Muscle of back (tissue), 11 donors: ENCODE measurements around the gene PI3. TPM values are rescaled to one million over a fixed set of nuclear protein-coding genes. Genes with fewer than 3 reads are reported as not detected.

ENCODE experiments used
- DNase-seq, 3 donors: peaks; one replicate each; pipeline versions ENCODE4 v3.0.0 to v3.0.0-alpha.2; 2013
- polyA plus RNA-seq, 10 donors: library from polyadenylated mRNA; unstranded; fragments of 120-200 nt; gene quantifications; one replicate each; pipeline ENCODE4 v1.2.1, GENCODE V29; 2013; ENCODE audit not compliant: insufficient read length in 10 of 10

The PI3 gene
- polyA plus RNA-seq, 10 donors: not detected

- no peak for DNase-seq
These were observed 8.4 kb downstream of the PI3 start for GRCh38 chr20:45183084-45183483.

GRCh38 chr20:45187693-45188092 is 13.0 kb downstream of the PI3 start:
- DNase-seq: no peak

- no peak for DNase-seq
These were observed 14.4 kb downstream of the PI3 start for GRCh38 chr20:45189067-45189609.

DNA sequence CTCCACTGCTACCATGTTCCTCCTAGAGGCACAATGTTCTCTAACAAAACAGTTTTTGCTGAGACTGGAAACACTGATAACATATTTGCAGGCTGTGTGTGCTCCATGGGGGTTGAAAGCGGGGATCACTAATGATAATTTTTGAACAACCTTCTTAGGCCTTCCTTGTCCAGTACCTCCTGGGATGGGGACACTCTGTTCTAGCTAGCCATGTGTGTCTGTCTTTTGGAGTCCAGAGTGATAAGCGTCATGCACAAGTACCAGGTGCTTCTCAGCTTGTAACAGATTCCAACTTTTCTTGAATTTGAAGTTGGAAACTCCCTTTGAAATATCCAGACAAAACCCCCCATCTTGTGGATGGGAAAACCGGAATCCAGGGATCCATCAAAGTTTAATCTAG is 15.2 kb downstream of the PI3 start:
- no peak for DNase-seq

DNA sequence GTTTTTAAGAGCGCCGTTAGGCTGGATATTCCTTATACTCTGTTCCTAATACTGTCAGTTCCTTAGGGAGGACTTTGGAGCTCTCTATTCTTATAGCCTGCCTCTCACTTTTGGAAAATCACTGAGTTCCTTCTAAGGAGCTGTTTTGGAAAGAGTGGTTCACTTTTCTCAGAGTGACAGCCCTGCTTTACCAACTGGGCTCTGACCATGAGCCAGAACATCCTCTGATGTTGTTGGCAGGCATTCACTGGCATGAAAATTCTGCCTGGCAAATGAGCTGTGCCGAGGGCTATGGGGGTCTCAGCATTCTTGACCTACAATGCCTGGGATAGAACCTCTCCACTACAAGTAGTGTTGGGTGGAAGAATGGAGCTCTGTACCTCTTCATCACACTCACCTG is 17.2 kb downstream of the PI3 start:
- DNase-seq: no peak

GRCh38 chr20:45193331-45193730 is 18.6 kb downstream of the PI3 start:
- DNase-seq: no peak

- no peak for DNase-seq
These were observed 32.0 kb downstream of the PI3 start, which contains the start of gene SEMG1 for GRCh38 chr20:45206725-45207124. Gene SEMG1 (plus strand): TSS chr20:45207033. CDS start chr20:45207054, 21 bp downstream.

DNA sequence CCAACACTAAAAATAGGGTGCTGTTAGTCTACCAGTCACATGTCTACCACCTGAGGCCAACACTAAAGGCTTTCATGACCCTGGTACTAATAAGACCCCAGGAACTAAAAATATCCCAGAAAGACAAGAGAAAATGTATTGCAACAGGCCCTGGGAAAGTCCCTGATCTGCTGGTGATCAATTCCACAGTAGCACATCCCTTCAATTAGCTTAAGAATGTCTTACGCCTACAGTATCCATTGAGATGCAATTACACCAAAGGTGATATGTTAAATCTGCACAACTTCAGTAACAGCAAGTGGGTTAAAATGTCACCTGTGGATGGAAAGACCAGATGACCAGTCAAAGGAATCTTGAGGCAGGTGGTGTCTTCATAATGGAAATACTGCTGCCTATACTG is 35.2 kb downstream of the PI3 start:
- DNase-seq: no peak

GRCh38 chr20:45211569-45212474 is 37.1 kb downstream of the PI3 start:
- DNase-seq: no peak

GRCh38 chr20:45212836-45213235 is 38.1 kb downstream of the PI3 start:
- DNase-seq: no peak

DNA sequence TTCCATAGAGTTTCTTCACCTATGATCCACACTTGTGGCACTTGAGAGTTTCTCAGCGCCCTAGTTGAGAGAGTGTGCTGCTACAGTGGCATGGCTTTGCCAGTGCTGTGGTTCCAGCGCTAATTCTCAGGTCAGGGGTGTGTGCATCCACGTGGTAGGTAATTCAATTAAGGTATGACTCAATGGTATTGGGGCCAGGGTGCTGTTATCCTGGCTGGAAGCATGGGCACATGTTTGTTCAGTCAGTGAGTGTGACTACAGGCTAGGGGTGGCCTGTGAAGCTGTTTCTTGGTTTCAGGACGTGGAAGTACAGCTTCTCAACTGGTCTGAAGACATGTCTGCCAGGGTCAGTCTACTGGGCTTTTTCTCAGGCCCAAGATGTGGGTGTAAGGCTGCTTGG is 43.4 kb downstream of the PI3 start:
- no peak for DNase-seq

DNA sequence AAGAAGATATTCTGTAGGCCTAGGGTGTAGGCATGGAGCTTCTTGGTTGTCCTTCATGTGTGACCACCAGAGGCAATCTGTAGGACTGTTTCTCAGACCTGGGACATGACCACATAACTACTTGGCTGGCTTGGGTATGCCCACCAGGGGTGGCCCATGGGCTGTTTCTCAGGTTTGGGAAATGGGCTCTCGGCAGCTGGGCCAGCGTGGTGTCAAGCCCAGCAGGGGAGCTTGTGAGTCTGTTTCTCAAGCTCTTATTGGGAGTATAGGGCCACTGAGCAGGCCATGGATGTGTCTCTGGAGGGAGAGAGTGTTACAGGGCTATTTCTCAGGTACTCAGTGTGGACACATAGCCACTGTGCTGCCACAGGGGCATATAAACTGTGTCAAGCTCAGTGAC is 43.9 kb downstream of the PI3 start:
- no peak for DNase-seq

DNA sequence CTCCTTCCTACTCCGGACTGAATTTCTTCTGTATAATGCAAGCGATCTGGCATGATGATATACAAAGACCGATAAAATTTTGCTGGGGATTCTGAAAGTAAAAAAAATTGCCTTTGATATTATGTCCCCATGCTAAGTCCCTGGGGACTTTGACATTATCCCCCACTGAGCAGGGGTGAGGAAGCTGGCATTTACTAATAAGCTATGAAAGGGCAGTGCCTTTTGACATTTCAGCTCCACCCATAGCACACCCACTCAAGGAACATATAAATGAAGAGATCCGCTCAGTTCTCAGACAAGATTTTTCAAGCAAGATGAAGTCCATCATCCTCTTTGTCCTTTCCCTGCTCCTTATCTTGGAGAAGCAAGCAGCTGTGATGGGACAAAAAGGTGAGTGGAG is 46.4 kb downstream of the PI3 start, which contains the start of gene SEMG2:
Gene SEMG2, plus strand, starts transcription at position 298 of the 400 bp plus-strand sequence. Its CDS starts 17 bp downstream, at position 315.
- no peak for DNase-seq

GRCh38 chr20:45223136-45223535 is 48.4 kb downstream of the PI3 start:
- no peak for DNase-seq

Other genes with a start within 250 kb of the PI3 start
- gene TOMM34, start 214.5 kb upstream of the PI3 start, polyA plus RNA-seq: 10 to 100 TPM; 12.2 to 18.8 (median 13.6) TPM
- 10 to 100 TPM in 7 of 10 donors, 1 to 10 TPM in 3; 7.6 to 13.4 (median 11.5) TPM for gene STK4, start 208.4 kb upstream of the PI3 start, polyA plus RNA-seq
- under 1 TPM in 9 of 10 donors, not detected in 1; 0.03 to 0.18 (median 0.07) TPM for gene KCNS1, start 73.8 kb upstream of the PI3 start, polyA plus RNA-seq
- gene WFDC5, start 59.7 kb upstream of the PI3 start, polyA plus RNA-seq: under 1 TPM in 2 of 10 donors, not detected in 8; 0.62 to 0.69 TPM
- gene WFDC12, start 50.4 kb upstream of the PI3 start, polyA plus RNA-seq: not detected
- under 1 TPM in 1 of 10 donors, not detected in 9; 0.07 TPM for gene SEMG1, start 32.1 kb downstream of the PI3 start, polyA plus RNA-seq
- not detected for gene SEMG2, start 46.5 kb downstream of the PI3 start, polyA plus RNA-seq
- gene SLPI, start 79.7 kb downstream of the PI3 start, polyA plus RNA-seq: under 1 TPM in 3 of 10 donors, not detected in 7; 0.34 to 0.71 (median 0.69) TPM
- gene RBPJL, start 131.9 kb downstream of the PI3 start, polyA plus RNA-seq: under 1 TPM in 1 of 10 donors, not detected in 9; 0.14 TPM
- 1 to 10 TPM in 2 of 10 donors, under 1 TPM in 8; 0.34 to 2.5 (median 0.63) TPM for gene MATN4, start 133.4 kb downstream of the PI3 start, polyA plus RNA-seq
- gene SDC4, start 173.5 kb downstream of the PI3 start, polyA plus RNA-seq: 10 to 100 TPM in 3 of 10 donors, 1 to 10 TPM in 7; 4.6 to 15.3 (median 7.7) TPM
- gene SYS1, start 188.3 kb downstream of the PI3 start, polyA plus RNA-seq: 10 to 100 TPM; 13.7 to 17.9 (median 15.9) TPM
- 1 to 10 TPM in 2 of 10 donors, under 1 TPM in 8; 0.41 to 1.4 (median 0.68) TPM for gene TP53TG5, start 203.4 kb downstream of the PI3 start, polyA plus RNA-seq
- 10 to 100 TPM; 17.2 to 26.4 (median 22.8) TPM for gene DBNDD2, start 233.4 kb downstream of the PI3 start, polyA plus RNA-seq
- gene PIGT, start 241.2 kb downstream of the PI3 start, polyA plus RNA-seq: 10 to 100 TPM; 61.2 to 79.5 (median 71.6) TPM